WERI-Rb-1 (cell line): ENCODE data around the gene CGB2.
"Not testable (repeated sequence)": the region's sequence is repeated elsewhere in the genome, so short reads cannot be mapped to it uniquely, and the experiment has no call there.

Source experiments
- DNase-seq: peaks from one replicate; pipeline ENCODE4 v3.0.0-alpha.2; 2020
- H3K27ac ChIP-seq: fragments of 250-450 bp; sonication (Bioruptor Pico); 2 replicates; pipeline ENCODE4 v1.5.1; 2020; ENCODE audit warnings: mild to moderate bottlenecking, moderate library complexity
- H3K27me3 ChIP-seq: fragments of 250-450 bp; sonication (Bioruptor Pico); 2 replicates; pipeline ENCODE4 v1.5.1; 2021; ENCODE audit warnings: mild to moderate bottlenecking, low read depth, moderate library complexity; ENCODE audit not compliant: insufficient read depth, severe bottlenecking
- H3K36me3 ChIP-seq: fragments of 250-450 bp; sonication (Bioruptor Pico); 2 replicates; pipeline ENCODE4 v1.5.1; 2020; ENCODE audit warnings: mild to moderate bottlenecking, moderate library complexity
- H3K4me3 ChIP-seq: 2 replicates; pipeline ENCODE4 v1.5.1; 2011; ENCODE audit warnings: low read depth, mild to moderate bottlenecking, control low read depth, low read length
- H3K9me3 ChIP-seq: fragments of 250-450 bp; sonication (Bioruptor Pico); 2 replicates; pipeline ENCODE4 v1.5.1; 2021; ENCODE audit warnings: mild to moderate bottlenecking, moderate library complexity; ENCODE audit not compliant: severe bottlenecking
- TF ChIP-seq, protein P1 (sequence below): IDR thresholded peaks from 2 replicates; pipeline ENCODE4 v1.5.1; 2011; ENCODE audit warnings: low read depth, mild to moderate bottlenecking, control low read depth, inconsistent platforms, low read length

CGB2 gene

DNA sequence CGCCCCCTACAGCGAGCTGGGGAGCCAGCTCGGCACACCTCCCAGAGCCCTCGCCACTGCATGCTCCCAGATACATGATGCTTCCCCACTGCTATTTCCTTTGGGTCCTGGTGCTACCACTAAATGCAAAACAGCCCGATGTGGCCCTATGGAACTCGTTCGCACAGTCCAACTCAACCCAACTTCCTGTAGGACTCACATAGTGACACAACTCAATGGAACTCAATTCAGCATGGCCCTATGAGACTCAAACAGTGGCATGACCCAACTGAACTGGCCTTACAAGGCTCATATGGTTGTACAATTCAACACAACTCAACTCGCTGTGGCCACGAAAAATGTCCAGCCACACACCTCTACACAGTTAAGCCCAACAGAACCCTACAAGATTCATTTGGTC is 37.3 kb downstream of the CGB2 start:
- DNase-seq, result no peak
- H3K36me3 ChIP-seq, result no peaks in the 10 kb centered on the region
- TF ChIP-seq, protein P1, sequence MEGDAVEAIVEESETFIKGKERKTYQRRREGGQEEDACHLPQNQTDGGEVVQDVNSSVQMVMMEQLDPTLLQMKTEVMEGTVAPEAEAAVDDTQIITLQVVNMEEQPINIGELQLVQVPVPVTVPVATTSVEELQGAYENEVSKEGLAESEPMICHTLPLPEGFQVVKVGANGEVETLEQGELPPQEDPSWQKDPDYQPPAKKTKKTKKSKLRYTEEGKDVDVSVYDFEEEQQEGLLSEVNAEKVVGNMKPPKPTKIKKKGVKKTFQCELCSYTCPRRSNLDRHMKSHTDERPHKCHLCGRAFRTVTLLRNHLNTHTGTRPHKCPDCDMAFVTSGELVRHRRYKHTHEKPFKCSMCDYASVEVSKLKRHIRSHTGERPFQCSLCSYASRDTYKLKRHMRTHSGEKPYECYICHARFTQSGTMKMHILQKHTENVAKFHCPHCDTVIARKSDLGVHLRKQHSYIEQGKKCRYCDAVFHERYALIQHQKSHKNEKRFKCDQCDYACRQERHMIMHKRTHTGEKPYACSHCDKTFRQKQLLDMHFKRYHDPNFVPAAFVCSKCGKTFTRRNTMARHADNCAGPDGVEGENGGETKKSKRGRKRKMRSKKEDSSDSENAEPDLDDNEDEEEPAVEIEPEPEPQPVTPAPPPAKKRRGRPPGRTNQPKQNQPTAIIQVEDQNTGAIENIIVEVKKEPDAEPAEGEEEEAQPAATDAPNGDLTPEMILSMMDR, result no peak
- H3K27ac ChIP-seq, result no peak overlapping the region
- no peaks in the 10 kb centered on the region for H3K9me3 ChIP-seq
- H3K4me3 ChIP-seq, result no peak overlapping the region
- peaks cover 19% of the 10 kb centered on the region for H3K27me3 ChIP-seq

DNA sequence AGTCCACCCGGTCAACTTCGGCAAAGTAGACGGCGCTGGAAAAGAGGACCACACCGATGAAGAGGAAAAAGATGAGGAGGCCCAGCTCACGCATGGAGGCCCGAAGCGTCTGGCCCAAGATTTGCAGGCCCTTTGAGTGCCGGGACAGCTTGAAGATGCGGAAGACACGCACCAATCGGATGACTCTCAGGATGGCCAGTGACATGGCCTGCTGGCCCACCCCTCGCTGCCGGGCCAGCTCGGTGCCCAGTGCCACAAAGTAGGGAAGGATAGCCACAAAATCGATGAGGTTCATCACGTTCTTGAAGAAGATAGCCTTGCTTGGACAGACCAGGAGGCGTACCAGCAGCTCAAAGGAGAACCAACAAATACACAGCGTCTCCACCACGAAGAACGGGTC is 38.7 kb downstream of the CGB2 start:
- peaks cover 19% of the 10 kb centered on the region for H3K27me3 ChIP-seq
- H3K4me3 ChIP-seq, result no peak overlapping the region
- H3K36me3 ChIP-seq, result no peaks in the 10 kb centered on the region
- TF ChIP-seq, protein P1, result no peak
- H3K27ac ChIP-seq, result no peak overlapping the region
- DNase-seq, result no peak
- H3K9me3 ChIP-seq, result no peaks in the 10 kb centered on the region

DNA sequence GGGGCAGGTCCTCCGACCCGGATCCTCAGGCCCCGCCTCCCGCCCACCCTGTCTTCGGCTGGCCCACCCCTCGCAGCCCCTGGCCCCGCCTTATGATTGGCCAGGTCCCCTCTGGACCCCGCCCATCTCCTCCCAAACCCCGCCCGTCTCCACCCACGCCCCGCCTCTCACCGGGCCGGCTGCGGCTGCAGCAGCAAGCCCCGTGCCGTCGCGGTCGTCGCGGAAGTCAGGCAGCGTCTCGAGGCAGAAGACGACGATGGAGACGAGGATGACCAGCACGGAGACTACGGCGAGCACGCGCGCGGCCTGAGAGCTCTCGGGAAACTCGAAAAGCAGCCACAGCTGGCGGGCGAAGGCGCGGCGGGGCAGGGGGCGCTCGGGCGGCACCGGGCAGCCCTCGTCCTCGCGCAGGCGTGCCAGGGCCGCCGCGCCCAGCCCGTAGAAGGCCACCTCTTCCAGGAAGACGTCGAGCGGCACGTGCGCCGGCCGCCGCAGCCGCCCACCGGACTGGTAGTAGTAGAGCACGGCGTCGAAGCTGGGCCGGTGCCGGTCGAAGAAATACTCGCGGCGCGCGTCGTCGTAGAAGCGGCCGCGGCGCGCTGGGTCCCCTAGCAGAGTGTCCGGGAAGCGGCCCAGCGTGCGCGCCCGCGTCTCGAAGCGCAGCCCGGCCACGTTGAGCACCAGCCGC is 40.3 kb downstream of the CGB2 start:
- H3K27ac ChIP-seq, result no peak overlapping the region
- DNase-seq, result peak; percentile 72
- H3K4me3 ChIP-seq, result peak overlapping the region; percentile 26; the same call in 1 of the 2 replicates
- TF ChIP-seq, protein P1, result no peak
- no peaks in the 10 kb centered on the region for H3K36me3 ChIP-seq
- H3K27me3 ChIP-seq, result peaks cover 19% of the 10 kb centered on the region
- no peaks in the 10 kb centered on the region for H3K9me3 ChIP-seq

DNA sequence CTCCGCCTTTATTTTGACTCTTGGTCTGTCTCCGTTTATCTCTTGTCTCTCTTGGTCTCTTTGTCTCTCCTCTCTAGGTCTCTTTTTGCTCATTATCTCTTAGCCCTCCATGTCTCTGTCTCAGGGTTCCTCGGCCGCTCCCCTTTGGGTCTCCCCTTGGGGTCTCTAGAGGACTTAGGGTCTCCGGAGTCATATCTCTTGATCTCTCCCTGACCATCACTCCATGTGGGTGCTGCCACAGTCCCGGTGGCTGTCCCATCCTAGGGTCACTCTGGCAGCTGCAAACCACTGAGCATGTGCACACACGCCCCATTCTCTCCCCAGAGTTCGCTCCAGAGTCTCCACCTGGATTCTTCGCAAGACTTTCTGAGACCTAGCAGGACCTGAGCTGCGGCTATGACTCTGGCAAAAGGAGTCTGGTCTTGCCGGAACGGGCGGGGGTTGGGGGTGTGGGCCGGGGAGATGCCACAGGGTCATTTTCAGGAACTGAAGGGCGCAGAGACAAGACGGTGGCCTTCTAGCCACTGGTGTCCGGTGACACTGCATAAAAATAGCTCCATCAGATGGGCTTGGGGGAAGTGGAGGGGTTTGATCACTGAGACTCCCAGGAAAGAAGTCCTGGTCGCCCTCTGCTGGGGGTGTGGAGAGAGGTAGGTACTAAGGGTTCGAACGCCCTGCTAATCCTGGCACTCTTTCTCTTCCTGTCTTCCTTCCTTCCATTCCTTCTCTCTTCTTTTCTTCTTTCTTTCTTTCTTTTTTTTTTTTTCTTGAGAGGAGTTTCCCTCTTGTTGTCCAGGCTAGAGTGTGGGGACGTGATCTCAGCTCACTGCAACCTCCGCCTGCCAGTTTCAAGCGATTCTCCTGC is 42.1 kb downstream of the CGB2 start:
- peak; percentile 83 for DNase-seq
- TF ChIP-seq, protein P1, result peak; percentile 77
- H3K27ac ChIP-seq, result no peak overlapping the region
- H3K27me3 ChIP-seq, result peaks cover 19% of the 10 kb centered on the region
- H3K4me3 ChIP-seq, result no peak overlapping the region
- H3K36me3 ChIP-seq, result no peaks in the 10 kb centered on the region
- no peaks in the 10 kb centered on the region for H3K9me3 ChIP-seq

DNA sequence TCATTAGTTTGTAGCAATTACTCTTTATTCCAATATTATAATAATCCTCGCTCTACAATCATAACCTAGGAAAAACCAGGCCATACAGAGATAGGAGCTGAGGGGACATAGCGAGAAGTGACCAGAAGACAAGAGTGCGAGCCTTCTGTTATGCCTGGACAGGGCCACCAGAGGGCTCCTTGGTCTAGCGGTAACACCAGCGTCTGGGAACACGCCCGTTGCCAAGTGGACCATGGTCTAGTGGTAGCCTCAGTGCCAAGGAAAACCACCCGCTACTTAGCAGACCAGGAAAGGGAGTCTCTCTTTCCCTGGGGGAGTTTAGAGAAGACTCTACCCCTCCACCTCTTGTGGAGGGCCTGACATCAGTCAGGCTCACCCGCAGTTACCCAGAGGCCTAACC is 43.2 kb downstream of the CGB2 start:
- TF ChIP-seq, protein P1, result peak; percentile 58
- DNase-seq, result peak; percentile 73

More for the DNA sequence above, 43.2 kb downstream of the CGB2 start:
- not testable (repeated sequence) for H3K27ac ChIP-seq, H3K36me3 ChIP-seq, H3K9me3 ChIP-seq, H3K4me3 ChIP-seq
- H3K27me3 ChIP-seq, result peaks cover 19% of the 10 kb centered on the region
